GM19099 (cell line): ENCODE results near the gene NDUFA8.

ENCODE experiments used
- POLR2A ChIP-seq: IDR thresholded peaks from 3 replicates; pipeline ENCODE4 v1.6.1; 2011; ENCODE audit warnings: low read depth; ENCODE audit not compliant: insufficient read length; ENCODE audit errors: extremely low read depth

NDUFA8 gene

GRCh38 chr9:122120316-122121071 lies 39.1 kb downstream of the NDUFA8 start:
- TF ChIP-seq POLR2A: no peak

GRCh38 chr9:122119721-122120120 lies 39.9 kb downstream of the NDUFA8 start:
- TF ChIP-seq POLR2A: no peak

DNA sequence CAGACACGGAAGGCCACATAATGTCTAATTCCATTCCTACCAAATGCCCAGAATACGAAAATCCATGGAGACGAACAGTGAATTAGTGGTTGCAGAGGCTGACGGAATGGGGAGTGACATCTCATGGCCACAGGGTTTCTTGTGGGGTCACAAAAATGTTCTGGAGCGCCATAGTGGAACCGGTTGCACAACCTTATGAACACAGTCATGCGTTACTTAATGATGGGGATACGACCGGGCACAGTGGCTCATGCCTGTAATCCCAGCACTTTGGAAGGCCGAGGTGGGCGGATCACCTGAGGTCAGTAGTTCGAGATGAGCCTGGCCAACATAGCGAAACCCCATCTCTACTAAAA lies 40.4 kb downstream of the NDUFA8 start:
- no peak for TF ChIP-seq POLR2A

- TF ChIP-seq POLR2A: no peak
Measured at GRCh38 chr9:122118343-122119165, 41.0 kb downstream of the NDUFA8 start.

GRCh38 chr9:122116448-122117173 lies 43.0 kb downstream of the NDUFA8 start:
- no peak for TF ChIP-seq POLR2A

- TF ChIP-seq POLR2A: no peak
Measured at GRCh38 chr9:122116040-122116439, 43.5 kb downstream of the NDUFA8 start.

DNA sequence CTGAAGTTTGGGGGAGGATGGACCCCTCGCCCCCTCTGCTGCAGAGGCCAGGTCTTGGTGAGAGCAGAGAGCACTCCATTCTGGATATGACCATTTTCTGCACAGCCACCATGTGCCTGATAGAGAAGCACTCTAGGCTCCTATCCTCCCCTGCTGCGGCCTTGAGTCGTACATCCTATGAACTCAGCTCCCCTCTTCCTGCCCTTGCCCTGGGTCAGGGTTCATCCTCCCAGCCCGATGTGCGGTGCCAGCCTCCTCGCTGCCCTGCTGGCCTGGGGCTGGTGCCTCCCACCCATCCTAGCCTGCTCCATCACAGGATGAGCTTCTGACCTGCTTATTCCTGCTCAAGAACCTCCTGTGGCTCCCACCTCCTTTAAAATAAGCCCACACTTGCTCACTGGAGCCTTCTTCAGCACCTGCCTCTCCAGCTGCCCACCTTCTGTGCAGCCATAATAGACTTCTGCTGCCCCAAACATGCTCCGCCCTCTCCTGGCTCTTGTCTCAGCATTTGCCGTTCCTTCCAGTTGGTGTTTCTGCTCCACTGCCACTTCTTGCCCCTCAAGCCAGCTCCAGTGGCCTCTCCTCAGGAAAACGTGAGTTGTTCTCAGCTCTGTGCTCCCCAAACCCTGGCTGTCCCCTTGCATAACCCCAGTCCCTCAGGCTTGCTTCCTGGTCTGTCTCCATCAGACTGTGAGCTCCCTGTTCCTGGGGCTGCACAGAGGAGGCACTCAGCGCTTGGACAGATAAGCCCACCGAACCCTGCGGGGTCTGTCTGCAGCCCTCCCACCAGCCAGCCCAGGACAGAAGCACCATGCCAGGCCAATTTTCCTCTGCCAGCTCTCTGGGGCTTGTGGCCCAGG lies 44.2 kb downstream of the NDUFA8 start:
- TF ChIP-seq POLR2A: no peak

- no peak for TF ChIP-seq POLR2A
Measured at GRCh38 chr9:122113574-122113973, 46.0 kb downstream of the NDUFA8 start.

GRCh38 chr9:122112238-122112637 lies 47.3 kb downstream of the NDUFA8 start:
- no peak for TF ChIP-seq POLR2A

DNA sequence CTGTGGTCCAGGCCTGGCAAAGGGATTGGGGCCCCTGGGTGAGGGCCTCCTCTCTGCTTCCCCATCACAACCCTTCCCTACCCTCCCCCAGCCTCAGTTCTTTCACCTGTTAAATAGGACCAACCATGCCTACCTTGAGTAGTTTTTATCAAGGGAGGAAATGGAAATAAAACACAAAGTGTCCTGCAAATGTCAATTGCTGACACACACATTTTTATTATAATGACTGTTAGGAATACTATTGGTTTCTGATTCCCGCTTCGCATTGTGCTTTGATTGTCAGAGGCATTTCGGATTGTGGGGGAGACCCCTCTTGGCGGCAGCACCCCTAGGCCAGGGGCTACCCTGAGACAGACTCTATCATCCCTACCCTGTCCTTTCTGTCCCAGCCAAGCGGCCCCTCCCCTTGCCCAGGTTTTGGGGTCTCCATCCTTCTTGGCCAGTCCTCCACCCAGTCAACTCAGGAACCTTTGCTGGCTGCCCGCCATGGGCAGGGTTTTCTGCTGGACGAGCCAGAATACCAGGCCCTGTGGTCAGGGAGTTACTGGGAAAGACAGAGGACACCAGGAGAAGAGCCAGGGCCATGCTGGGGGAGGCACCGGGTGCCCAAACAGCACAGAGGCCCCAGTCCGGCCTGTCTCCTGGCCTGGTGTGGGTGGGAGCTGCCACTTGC lies 48.0 kb downstream of the NDUFA8 start:
- no peak for TF ChIP-seq POLR2A

DNA sequence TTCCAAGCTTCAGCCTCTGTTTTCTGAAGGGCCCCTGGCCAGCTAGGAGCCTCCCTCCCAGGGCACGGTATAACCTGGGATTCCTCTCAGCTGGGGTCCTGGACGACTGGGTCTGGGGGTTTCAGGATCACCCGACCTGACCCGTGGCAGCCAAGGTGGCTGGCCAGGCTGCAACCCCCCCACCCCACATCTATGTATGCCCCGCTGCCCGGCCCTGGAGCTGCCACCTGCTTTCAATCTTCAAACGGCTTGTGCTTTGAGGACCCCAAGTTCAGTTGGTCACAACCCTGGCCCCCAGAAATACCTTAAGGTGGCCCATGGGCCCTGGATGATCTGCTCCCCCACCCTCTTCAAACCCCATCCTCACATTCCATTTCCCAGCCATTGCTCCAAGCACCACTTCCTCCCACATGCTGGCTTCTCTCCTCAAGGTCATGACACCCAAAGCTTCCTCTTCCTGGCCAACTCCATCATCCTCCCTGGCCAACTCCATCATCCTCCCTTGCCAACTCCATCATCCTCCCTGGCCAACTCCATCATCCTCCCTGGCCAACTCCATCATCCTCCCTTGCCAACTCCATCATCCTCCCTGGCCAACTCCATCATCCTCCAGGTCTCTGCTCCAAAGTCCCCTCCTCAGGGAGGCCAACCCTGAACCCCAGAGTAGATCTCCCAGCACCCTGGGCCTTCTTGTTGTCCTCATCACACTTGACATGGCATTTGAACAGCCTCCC lies 49.3 kb downstream of the NDUFA8 start:
- no peak for TF ChIP-seq POLR2A

DNA sequence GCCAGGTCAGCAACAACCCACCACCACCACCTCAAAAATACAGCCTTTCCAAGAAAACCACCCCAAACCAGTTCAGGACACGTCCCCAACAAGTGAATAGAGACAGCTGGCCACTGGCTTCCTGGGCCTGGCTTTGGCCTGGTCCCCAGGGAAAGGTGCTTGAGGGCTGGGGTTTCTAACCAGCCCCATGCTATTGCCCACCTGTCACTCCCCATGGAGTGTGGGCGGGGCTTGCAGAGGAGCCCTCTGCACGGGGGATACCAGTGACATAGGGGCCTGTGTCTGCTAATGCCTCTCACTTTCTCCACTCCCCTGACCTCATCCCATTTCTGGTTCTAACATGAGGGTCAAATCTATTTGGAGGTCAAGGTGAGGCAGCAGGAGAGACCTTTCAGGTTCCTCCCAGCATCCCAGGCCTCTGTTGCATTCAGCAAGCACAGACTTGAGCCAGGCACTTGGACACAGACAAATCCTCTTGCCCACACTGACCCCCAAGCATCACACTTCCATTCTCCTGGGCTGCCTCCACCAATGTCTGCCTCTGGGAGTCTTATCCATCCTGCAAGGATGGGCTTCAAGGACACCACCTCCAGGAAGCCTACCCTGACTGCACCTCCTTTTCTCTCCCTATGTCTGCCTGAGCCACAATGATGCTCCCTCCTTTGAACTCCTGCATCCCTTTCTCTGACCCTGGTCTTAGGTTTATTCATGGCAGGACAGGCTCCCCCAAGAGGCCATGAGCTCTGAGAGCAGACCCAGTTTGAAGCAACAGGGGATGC lies 50.4 kb downstream of the NDUFA8 start:
- TF ChIP-seq POLR2A: no peak
